ENCODE data around the gene GPR143. TPM values are rescaled to one million over a fixed set of nuclear protein-coding genes. Genes with fewer than 3 reads are reported as not detected.

GPR143 gene
- total RNA-seq, 4 donors from 2014 or later = 2.2 to 4.4 (median 3.6) TPM

DNA sequence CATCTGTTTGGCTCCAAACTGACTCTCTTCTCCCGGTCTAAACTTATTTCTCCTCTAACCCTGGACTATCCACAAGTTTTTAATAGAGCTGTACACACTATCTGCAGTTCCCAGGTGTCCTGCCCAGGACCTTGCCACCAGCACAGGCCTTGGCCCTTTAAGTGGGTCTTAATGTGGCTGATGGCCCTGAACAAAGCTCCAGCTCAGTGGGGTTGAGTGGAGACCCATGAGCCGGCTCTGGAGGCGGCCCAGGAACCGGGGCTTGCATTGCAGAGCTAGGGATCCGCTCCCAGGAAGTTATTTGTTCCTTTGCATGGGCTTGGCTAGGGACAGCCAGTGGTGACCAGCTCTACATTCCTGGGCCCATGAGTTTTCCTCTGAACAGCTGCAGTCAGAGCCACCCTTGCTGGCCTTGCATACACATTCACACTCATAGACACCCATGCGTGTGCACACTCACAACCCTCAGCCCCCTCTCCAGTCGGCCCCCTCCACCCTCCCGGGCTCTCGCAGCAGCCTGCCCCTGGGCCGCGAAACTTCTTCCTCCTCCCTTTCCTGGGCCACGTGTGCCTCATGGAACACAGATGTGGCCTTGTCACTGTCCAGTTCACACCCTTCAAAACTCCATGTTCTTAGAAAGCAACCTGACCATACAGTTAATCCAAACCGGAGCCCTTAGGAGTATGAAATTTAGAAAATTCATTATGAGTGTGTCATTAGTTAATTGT is 58.2 kb downstream of the GPR143 start:
- TF ChIP-seq POLR2A (IDR thresholded peaks at IDR 0.05) = no peak
- TF ChIP-seq, protein P1, sequence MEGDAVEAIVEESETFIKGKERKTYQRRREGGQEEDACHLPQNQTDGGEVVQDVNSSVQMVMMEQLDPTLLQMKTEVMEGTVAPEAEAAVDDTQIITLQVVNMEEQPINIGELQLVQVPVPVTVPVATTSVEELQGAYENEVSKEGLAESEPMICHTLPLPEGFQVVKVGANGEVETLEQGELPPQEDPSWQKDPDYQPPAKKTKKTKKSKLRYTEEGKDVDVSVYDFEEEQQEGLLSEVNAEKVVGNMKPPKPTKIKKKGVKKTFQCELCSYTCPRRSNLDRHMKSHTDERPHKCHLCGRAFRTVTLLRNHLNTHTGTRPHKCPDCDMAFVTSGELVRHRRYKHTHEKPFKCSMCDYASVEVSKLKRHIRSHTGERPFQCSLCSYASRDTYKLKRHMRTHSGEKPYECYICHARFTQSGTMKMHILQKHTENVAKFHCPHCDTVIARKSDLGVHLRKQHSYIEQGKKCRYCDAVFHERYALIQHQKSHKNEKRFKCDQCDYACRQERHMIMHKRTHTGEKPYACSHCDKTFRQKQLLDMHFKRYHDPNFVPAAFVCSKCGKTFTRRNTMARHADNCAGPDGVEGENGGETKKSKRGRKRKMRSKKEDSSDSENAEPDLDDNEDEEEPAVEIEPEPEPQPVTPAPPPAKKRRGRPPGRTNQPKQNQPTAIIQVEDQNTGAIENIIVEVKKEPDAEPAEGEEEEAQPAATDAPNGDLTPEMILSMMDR (IDR thresholded peaks at IDR 0.05) = no peak
- intact Hi-C loops (cut with DNase I; ENCODE audit: low total_unique reads) = no loop called here
- WGBS, 2 donors = 75 to 83% methylated on average over 10 to 13 of the region's 13 CpGs
- DNase-seq (ENCODE audit: low spot score in 2 of 2) = no peak
- H3K4me3 ChIP-seq (ENCODE audit: low read depth, poor library complexity, severe bottlenecking) = no peak overlapping the region

DNA sequence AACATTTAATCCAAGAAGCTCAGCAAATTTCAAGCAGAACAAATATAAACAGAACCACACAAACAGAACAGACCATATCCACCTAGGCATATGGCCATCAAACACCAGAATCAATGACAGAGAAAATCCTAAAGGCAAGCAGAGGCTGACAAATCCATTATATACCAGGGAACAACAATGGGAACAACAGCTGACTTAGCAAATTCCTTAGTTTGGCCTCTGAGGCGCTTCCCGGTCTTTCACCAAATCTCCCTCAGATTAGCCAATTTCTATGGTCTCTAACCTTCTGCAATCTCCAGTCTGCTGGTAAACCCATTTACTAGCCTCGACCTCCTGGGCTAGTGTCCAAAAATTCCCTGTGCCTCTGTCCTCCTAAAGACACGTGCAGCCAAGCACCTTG is 59.2 kb downstream of the GPR143 start:
- intact Hi-C loops (cut with DNase I; ENCODE audit: low total_unique reads) = no loop called here
- TF ChIP-seq, protein P1 (IDR thresholded peaks at IDR 0.05) = no peak
- TF ChIP-seq POLR2A (IDR thresholded peaks at IDR 0.05) = no peak
- WGBS, 2 donors = 82 to 83% methylated on average over 4 of the region's 4 CpGs
- H3K4me3 ChIP-seq (ENCODE audit: low read depth, poor library complexity, severe bottlenecking) = no peak overlapping the region
- no peak for DNase-seq (ENCODE audit: low spot score in 2 of 2)

DNA sequence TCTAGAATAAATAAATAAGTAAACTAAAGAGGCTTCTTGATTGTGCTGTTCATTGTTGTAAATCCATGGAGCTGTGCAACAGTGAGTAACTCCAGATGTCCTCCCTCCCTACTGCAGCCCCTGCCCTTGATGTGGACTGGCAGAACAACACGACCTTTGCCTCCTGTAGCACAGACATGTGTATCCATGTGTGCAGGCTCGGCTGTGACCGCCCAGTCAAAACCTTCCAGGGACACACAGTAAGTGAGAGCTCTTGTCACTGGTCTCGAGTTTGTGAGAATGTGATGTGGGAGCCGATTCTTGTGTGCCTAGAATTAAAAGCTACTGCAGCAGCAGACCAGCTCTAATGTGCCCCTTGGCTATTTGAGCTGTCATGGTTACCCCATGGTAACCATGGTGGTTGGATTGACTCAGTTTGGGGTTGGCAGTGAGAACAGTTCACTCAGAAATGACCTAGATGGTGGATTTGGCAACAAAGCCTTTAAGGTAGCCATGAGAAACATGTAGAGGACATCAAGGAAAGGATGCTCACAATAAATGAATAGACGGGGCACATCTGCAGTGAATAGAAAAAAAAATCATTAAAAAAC is 60.7 kb downstream of the GPR143 start:
- intact Hi-C loops (cut with DNase I; ENCODE audit: low total_unique reads) = no loop called here
- H3K4me3 ChIP-seq (ENCODE audit: low read depth, poor library complexity, severe bottlenecking) = no peak overlapping the region
- DNase-seq (ENCODE audit: low spot score in 2 of 2) = no peak
- 76 to 100% methylated on average over 1 to 6 of the region's 6 CpGs for WGBS, 2 donors
- no peak for TF ChIP-seq POLR2A (IDR thresholded peaks at IDR 0.05)
- TF ChIP-seq, protein P1 (IDR thresholded peaks at IDR 0.05) = no peak

DNA sequence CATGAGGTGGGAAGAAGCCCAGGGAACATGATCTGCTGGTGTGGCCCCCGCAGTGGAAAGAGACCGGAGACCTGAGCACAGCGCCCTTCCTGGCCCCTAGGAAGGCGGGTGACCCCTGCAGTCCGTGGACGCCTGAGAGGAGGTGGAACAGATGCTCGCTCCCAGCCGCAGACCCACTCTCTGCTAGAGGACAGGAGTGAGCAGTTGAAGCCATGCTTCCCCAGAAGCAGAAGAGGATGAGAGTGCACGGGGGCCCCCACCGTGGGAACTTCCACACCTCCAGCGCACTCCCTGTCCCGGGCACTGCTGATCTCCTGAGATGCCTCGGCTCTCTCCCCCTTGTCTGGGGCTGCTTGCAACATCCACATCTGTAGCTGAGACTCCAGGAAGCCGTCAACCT is 62.2 kb downstream of the GPR143 start:
- TF ChIP-seq, protein P1 (IDR thresholded peaks at IDR 0.05) = no peak
- TF ChIP-seq POLR2A (IDR thresholded peaks at IDR 0.05) = no peak
- intact Hi-C loops (cut with DNase I; ENCODE audit: low total_unique reads) = no loop called here
- DNase-seq (ENCODE audit: low spot score in 2 of 2) = no peak
- H3K4me3 ChIP-seq (ENCODE audit: low read depth, poor library complexity, severe bottlenecking) = no peak overlapping the region
- 90 to 95% methylated on average over 13 to 14 of the region's 14 CpGs for WGBS, 2 donors

DNA sequence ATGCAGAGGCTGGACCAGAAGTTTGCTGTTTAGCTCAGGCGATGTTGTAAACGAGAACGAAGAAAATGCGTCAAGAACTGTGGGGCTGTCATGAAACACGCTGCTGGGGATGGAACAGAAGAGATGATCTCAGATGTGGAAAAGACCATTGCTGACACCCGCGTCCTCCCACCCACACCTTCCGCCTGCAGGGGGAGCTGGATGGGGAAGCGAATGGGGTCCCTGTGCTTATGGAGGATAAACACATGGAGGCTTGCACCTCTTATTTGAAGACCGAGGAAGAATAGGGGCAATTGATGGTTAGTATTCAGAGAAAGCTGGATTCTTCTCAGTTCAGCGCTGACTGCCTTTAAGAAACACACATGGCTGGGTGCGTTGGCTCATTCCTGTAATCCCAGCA is 63.9 kb downstream of the GPR143 start:
- no peak for DNase-seq (ENCODE audit: low spot score in 2 of 2)
- no peak for TF ChIP-seq POLR2A (IDR thresholded peaks at IDR 0.05)
- TF ChIP-seq, protein P1 (IDR thresholded peaks at IDR 0.05) = no peak
- whole genome bisulfite sequencing, 2 donors = 95 to 96% methylated on average over 12 of the region's 12 CpGs
- intact Hi-C loops (cut with DNase I; ENCODE audit: low total_unique reads) = no loop called here
- H3K4me3 ChIP-seq (ENCODE audit: low read depth, poor library complexity, severe bottlenecking) = no peak overlapping the region

Data from lower leg skin (tissue), 4 donors.